Measurements from ENCODE around the gene CIAO2B.
A peak's percentile ranks its signal among the peaks of the same experiment; 100 is the strongest.

Gene CIAO2B

GRCh38 chr16:66927918-66928649 is 6.1 kb downstream of the CIAO2B start:
- TF ChIP-seq, protein P1, sequence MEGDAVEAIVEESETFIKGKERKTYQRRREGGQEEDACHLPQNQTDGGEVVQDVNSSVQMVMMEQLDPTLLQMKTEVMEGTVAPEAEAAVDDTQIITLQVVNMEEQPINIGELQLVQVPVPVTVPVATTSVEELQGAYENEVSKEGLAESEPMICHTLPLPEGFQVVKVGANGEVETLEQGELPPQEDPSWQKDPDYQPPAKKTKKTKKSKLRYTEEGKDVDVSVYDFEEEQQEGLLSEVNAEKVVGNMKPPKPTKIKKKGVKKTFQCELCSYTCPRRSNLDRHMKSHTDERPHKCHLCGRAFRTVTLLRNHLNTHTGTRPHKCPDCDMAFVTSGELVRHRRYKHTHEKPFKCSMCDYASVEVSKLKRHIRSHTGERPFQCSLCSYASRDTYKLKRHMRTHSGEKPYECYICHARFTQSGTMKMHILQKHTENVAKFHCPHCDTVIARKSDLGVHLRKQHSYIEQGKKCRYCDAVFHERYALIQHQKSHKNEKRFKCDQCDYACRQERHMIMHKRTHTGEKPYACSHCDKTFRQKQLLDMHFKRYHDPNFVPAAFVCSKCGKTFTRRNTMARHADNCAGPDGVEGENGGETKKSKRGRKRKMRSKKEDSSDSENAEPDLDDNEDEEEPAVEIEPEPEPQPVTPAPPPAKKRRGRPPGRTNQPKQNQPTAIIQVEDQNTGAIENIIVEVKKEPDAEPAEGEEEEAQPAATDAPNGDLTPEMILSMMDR (IDR thresholded peaks at IDR 0.05; ENCODE audit: borderline replicate concordance, insufficient read depth, low read depth, low read length) = no peak
- no peak overlapping the region for H3K4me3 ChIP-seq (ENCODE audit: low read depth, low read length)

DNA sequence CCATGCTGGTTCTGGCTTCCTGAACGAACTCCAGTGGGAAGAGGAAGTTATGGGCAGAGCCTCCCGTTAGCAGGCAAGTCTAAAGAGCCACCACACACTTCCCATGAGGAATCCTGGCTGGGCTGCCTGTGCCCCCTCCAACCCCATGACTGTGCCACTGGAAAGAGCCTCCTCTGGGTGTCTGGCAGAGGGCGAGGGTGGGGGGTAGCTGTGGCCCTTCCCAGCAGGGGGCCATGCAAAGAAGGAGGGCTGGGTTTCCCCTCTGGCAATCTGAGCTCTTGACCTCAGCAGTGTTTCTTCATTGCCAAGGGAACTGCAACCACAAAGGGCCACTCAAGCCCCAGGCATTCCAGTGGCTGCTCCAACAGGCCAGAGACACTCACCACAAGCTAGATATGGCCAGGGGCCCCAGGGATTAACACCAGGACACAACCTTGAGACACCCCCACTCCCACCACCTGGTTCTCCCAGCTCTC is 7.2 kb downstream of the CIAO2B start:
- TF ChIP-seq, protein P1 (IDR thresholded peaks at IDR 0.05; ENCODE audit: borderline replicate concordance, insufficient read depth, low read depth, low read length) = no peak

DNA sequence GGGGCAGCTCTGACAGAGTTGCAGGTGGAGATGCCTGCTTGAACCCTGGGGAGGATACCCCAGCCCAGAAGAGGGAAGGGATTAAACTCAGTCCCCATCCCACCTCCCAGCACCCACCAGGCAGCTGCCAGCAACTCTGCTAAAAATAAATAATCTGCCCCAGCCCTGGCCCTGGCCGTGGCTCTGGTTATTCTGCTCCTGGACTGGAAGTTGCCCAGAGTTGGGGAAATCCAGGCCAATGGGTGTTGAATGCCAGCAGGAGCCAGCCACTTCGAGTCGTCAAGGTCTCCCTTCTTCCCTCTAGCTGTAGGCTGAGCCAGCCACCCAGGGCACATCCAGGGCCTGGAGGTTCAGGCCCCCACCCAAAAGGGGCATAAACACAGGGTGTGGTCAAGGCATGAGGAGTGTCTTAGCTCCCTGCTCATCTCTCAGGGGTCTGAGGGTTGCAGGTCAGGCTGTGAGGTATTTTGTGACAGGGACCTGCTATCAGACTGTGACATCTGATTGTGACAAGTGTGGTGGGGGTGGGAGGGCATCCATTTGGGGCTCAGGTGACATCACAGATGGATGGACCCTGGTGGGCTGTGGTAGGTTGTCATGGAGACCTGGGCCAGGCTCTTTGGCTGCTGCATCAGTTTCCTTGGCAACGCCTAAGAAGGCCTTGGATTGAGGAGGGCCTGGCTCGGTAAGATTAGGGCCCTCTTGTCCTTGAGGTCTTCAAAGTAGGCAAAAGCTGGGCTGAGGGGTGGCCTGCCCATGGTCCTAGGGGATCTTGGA is 7.8 kb downstream of the CIAO2B start:
- TF ChIP-seq, protein P1 (IDR thresholded peaks at IDR 0.05; ENCODE audit: borderline replicate concordance, insufficient read depth, low read depth, low read length) = no peak
- H3K4me3 ChIP-seq (ENCODE audit: low read depth, low read length) = no peak overlapping the region

More for the DNA sequence above, 7.2 kb downstream of the CIAO2B start:
- no peak overlapping the region for H3K4me3 ChIP-seq (ENCODE audit: low read depth, low read length)

- H3K4me3 ChIP-seq (ENCODE audit: low read depth, low read length) = no peak within 1 kb of the TSS
- TF ChIP-seq, protein P1 (IDR thresholded peaks at IDR 0.05; ENCODE audit: borderline replicate concordance, insufficient read depth, low read depth, low read length) = no peak
Observed at GRCh38 chr16:66925322-66925840, 8.8 kb downstream of the CIAO2B start, which contains the start of gene RRAD. Gene RRAD (minus strand): TSS chr16:66925535. CDS start chr16:66925179, 356 bp downstream.

- no peak overlapping the region for H3K4me3 ChIP-seq (ENCODE audit: low read depth, low read length)
- TF ChIP-seq, protein P1 (IDR thresholded peaks at IDR 0.05; ENCODE audit: borderline replicate concordance, insufficient read depth, low read depth, low read length) = peak; percentile 50; the same call in 1 of the 2 replicates
Observed at GRCh38 chr16:66924527-66925321, 9.5 kb downstream of the CIAO2B start.

DNA sequence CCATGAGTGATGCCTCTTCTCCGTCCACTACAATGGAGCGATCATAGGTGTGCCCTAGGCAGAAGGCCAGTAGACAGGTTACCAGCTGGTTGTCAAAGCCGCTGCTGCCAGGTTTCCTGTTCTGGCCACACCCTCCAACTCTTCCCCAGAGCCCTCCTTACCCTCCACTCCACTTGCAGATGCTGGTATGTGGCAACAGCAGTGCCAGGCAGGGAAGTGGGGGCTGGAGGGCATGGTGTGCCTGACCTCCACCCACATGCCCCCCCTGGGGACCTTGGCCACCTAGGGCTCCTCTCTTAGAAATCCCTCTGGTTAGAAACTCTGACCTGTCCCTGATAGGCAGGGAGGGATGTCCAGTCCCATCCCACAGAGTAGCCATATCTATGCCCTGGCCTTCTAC is 10.3 kb downstream of the CIAO2B start:
- TF ChIP-seq, protein P1 (IDR thresholded peaks at IDR 0.05; ENCODE audit: borderline replicate concordance, insufficient read depth, low read depth, low read length) = no peak
- H3K4me3 ChIP-seq (ENCODE audit: low read depth, low read length) = no peak overlapping the region

Data from GM12875 (cell line).